Fibroblast of pulmonary artery (primary cell): ENCODE measurements around the gene MRGPRG.

Source experiments
- DNase-seq: peaks from one replicate; pipeline ENCODE4 v3.0.0-alpha.2; 2010; ENCODE audit warnings: low read depth
- H3K4me3 ChIP-seq: replicated peaks from 2 replicates; pipeline ENCODE4 v1.5.1; 2011; ENCODE audit warnings: low read depth, mild to moderate bottlenecking, control low read depth, low read length, moderate library complexity
- TF ChIP-seq, protein P1 (sequence below): IDR thresholded peaks from 2 replicates; pipeline ENCODE4 v1.5.1; 2011; ENCODE audit warnings: mild to moderate bottlenecking, control low read depth, low read length, inconsistent platforms; ENCODE audit errors: missing control alignments

The MRGPRG gene

DNA sequence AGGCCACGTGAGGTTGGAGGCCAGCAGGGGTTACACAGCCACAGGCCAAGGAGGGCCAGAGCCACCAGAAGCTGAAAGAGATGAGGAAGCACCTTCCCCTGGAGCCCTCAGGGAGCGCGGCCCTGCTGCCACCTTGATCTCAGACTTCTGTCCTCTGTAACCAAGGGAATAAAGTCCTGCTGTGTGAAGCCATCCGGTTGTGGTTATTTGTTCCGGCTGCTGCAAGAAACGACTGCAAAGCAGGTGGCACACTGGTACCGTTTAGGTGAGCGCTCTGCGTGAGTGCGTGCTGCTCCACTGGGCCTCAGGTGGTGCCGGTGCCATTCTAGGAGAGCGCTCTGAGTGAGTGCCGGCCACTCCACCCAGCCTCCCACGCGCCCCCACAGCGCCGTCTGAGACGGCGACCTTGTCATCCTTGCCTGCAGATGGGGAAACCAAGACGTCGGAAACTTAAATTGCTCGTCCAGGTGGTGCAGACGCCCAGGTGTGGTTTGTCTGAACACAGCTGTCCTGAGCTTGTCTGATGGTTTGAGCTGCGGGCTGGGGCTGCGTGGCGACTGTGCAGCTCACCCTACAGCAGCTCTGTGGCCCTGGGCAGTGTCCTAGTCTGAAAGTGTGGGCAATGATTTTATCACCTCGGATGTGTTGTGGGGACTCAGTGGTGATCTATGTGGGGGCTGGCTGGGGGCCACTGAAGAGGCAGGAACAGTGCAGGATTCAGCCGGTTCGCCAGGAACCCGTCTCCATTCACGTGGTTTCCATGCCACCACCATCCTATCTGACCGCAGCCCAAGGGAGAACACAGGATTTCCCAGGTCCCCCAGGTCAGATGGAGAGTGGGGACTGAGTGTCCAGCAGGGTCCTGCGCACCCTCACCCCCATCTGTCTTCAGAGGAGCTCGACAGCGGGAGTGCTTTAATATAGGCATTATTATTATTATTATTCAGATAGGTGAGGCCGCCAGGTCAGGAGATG, 4.6 kb upstream of the MRGPRG start:
- no peak overlapping the region for H3K4me3 ChIP-seq
- TF ChIP-seq, protein P1, sequence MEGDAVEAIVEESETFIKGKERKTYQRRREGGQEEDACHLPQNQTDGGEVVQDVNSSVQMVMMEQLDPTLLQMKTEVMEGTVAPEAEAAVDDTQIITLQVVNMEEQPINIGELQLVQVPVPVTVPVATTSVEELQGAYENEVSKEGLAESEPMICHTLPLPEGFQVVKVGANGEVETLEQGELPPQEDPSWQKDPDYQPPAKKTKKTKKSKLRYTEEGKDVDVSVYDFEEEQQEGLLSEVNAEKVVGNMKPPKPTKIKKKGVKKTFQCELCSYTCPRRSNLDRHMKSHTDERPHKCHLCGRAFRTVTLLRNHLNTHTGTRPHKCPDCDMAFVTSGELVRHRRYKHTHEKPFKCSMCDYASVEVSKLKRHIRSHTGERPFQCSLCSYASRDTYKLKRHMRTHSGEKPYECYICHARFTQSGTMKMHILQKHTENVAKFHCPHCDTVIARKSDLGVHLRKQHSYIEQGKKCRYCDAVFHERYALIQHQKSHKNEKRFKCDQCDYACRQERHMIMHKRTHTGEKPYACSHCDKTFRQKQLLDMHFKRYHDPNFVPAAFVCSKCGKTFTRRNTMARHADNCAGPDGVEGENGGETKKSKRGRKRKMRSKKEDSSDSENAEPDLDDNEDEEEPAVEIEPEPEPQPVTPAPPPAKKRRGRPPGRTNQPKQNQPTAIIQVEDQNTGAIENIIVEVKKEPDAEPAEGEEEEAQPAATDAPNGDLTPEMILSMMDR: no peak
- DNase-seq: no peak

DNA sequence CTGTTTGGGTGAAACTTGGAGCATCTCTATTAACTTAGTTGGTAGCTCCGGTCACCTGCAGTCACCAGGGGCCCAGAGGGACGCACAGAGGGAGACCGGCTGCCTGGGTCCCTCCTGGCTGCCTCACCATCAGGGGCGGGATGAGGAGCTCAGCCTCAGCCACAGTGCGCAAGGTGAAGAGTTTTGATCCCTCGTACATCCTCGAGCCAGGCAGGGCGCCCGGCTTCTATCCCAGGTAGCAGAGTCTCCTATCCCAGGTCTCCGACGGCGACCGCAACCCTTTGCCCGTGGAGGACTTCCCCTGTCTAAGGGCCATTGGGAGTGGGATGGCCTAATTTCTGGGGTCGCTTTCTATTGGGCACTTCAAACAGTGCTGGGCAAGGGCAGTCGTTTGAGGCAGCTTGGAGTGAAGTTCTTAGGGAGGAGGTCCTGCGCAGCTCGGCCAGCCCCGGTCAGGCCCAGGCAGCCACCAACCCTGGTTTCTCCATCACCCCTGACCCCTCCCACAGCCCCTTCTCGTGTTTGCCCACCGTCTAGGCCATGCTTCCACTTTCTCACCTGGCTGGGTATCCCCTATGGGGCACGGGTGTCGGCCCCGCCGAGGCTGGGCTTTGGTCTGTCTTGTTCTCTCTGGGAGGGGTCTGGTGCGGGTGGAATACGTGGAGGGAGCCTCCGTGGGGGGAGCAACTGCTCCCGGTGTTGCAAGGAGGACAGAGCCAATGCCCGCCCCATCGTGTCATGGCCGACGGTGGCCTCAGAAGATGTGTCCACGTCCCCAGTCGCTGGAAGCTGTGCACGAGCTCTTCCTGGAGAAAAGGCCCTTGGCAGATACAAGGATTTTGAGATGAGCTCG, 3.6 kb upstream of the MRGPRG start:
- no peak overlapping the region for H3K4me3 ChIP-seq
- TF ChIP-seq, protein P1: no peak
- no peak for DNase-seq

DNA sequence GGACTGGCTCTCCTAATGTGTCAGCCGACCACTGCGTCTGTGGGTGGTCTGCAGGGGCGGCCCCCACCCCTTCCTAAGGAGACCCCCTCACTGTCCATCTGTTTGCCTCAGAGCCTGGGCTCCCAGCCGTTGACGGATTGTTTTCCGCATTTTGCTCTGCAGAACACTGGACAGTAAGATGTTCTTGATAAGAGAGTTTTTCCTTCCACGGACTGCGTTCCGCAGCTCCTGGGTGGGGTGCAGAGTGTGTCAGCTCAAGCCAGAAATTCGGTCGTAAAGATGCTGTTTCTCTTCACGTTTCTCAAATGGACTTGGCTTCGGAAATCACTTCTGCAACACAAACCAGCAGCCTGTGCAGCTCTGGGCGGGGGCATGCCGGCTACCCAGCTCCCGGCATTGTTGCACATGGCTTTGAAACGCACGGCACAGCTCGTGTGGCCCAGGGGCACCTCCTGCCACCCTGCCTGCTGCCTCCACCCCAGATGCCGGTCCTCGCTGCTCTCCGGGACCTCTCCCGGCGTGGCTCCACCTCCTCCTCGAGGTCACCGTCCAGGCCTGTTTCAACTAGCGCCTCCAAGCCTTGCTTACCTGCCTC, 2.9 kb upstream of the MRGPRG start:
- no peak for DNase-seq
- TF ChIP-seq, protein P1: no peak
- no peak overlapping the region for H3K4me3 ChIP-seq

DNA sequence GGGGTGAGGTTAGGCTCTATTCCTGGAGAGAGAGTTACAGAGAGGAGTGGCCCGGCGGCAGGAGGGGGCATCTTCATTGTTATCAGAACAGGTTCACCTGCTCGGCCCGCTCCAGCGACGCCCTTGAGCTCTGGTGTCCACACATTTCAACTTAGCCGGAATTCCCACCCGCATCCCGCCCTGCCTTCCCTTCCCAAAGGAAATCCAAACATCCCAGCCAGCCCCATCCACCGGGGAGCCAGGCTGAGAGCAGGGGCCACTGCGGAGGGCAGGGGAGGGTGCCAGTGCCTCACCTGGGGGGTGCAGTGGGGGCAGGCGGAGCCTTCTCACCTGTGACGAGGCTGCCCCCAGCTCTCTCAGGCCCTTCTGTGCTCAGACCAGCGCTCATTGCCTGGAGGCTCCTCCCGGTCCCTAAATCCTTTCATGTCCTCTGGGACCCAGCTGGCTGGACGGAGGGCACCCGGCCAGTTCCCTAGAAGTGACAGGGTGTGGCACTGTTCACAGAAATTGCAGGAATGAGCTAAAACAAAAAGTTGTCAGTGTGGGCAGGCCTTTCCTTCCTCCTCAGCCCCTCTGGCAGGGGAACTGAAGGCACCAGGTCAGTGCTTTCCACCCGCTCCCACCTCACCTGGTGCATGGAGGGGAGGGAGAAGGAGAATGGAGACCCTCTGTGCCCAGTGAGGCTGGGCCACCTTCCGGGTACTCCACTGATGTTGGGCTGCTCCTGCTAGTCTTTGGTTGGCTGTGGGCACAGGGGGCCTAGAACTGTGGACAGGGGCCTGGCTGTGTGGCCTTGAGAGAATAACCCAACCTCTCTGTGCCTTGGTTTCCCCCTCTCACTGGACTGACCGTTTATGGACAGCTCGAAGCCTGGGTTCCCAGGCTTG, 2.2 kb upstream of the MRGPRG start:
- TF ChIP-seq, protein P1: no peak
- H3K4me3 ChIP-seq: no peak overlapping the region
- DNase-seq: no peak

DNA sequence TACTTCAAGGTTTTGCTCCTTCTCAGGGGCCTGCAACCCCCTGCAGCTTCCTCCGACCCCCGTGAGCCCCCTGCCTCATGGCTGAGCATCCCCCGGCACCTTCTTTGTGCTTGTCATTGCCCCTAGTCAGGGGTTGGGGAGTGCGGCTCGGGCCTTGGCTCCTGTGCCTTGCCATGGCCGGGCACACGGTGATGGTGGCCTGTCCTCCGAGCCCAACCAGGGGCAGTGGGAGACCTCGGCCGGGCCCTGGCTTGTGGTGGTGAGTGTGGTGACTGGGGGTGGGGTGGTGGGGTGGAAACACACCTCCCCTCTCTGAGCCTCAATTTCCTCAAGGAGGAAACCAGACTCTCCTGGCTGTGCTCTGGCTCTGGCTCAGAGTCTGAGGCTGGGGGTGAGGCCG, 1.5 kb upstream of the MRGPRG start:
- no peak overlapping the region for H3K4me3 ChIP-seq
- DNase-seq: no peak
- TF ChIP-seq, protein P1: no peak
